ENCODE data around the gene IFI27L1. TPM values are rescaled to one million over a fixed set of nuclear protein-coding genes. Genes with fewer than 3 reads are reported as not detected.

The IFI27L1 gene
- 10 to 100 TPM; 15.9 to 18.2 TPM for total RNA-seq

GRCh38 chr14:94080621-94081385 is at the start of gene IFI27L1, which contains the start of gene DDX24:
Gene IFI27L1 (plus strand): TSS chr14:94081310. CDS start chr14:94096938, 15,628 bp downstream.
Gene DDX24 (minus strand): TSS chr14:94081202. CDS start chr14:94079742, 1,460 bp downstream.
- peak within 1 kb of the TSS; percentile 100 for H3K4me3 Mint-ChIP-seq
- peak within 1 kb of the TSS; percentile 100 for H3K27ac Mint-ChIP-seq
- no peaks in the 10 kb centered on the region for H3K9me3 Mint-ChIP-seq
- peak; percentile 97 for DNase-seq
- peaks cover 51% of the 10 kb centered on the region for H3K36me3 Mint-ChIP-seq
- peaks cover 39% of the 10 kb centered on the region for H3K4me1 Mint-ChIP-seq
- H3K27me3 Mint-ChIP-seq = no peaks in the 10 kb centered on the region

- no peak for DNase-seq
- Mint-ChIP-seq H3K27ac (no peak overlapping the region), H3K9me3 (no peaks in the 10 kb centered on the region), H3K4me3 (no peak overlapping the region), H3K36me3 (no peaks in the 10 kb centered on the region), H3K27me3 (no peaks in the 10 kb centered on the region), H3K4me1 (peaks cover 3% of the 10 kb centered on the region)
Observed at GRCh38 chr14:94031883-94032279, 49.2 kb upstream of the IFI27L1 start.

- H3K27ac Mint-ChIP-seq = no peak overlapping the region
- no peaks in the 10 kb centered on the region for H3K27me3 Mint-ChIP-seq
- no peak overlapping the region for H3K4me3 Mint-ChIP-seq
- no peaks in the 10 kb centered on the region for H3K9me3 Mint-ChIP-seq
- H3K36me3 Mint-ChIP-seq = no peaks in the 10 kb centered on the region
- peaks cover 3% of the 10 kb centered on the region for H3K4me1 Mint-ChIP-seq
- DNase-seq = no peak
Observed at GRCh38 chr14:94034886-94035285, 46.2 kb upstream of the IFI27L1 start.

GRCh38 chr14:94036313-94037167 is 44.6 kb upstream of the IFI27L1 start:
- peak; percentile 70 for DNase-seq
- Mint-ChIP-seq H3K27ac (no peak overlapping the region), H3K4me1 (peaks cover 3% of the 10 kb centered on the region), H3K9me3 (no peaks in the 10 kb centered on the region), H3K4me3 (no peak overlapping the region), H3K27me3 (no peaks in the 10 kb centered on the region), H3K36me3 (no peaks in the 10 kb centered on the region)

GRCh38 chr14:94037954-94038353 is 43.2 kb upstream of the IFI27L1 start:
- DNase-seq = no peak
- Mint-ChIP-seq H3K27ac (no peak overlapping the region), H3K9me3 (no peaks in the 10 kb centered on the region), H3K4me1 (peaks cover 3% of the 10 kb centered on the region), H3K36me3 (no peaks in the 10 kb centered on the region), H3K4me3 (no peak overlapping the region), H3K27me3 (no peaks in the 10 kb centered on the region)

- peaks cover 3% of the 10 kb centered on the region for H3K4me1 Mint-ChIP-seq
- no peaks in the 10 kb centered on the region for H3K36me3 Mint-ChIP-seq
- H3K27ac Mint-ChIP-seq = no peak overlapping the region
- no peaks in the 10 kb centered on the region for H3K9me3 Mint-ChIP-seq
- no peaks in the 10 kb centered on the region for H3K27me3 Mint-ChIP-seq
- no peak overlapping the region for H3K4me3 Mint-ChIP-seq
- no peak for DNase-seq
Observed at GRCh38 chr14:94038510-94038909, 42.6 kb upstream of the IFI27L1 start.

- Mint-ChIP-seq H3K4me1 (peaks cover 3% of the 10 kb centered on the region), H3K27ac (peak overlapping the region; percentile 19), H3K27me3 (no peaks in the 10 kb centered on the region), H3K4me3 (no peak overlapping the region), H3K9me3 (no peaks in the 10 kb centered on the region), H3K36me3 (no peaks in the 10 kb centered on the region)
- DNase-seq = no peak
Observed at GRCh38 chr14:94038921-94039629, 42.0 kb upstream of the IFI27L1 start.

GRCh38 chr14:94040247-94040646 is 40.9 kb upstream of the IFI27L1 start:
- H3K36me3 Mint-ChIP-seq = no peaks in the 10 kb centered on the region
- DNase-seq = no peak
- peaks cover 3% of the 10 kb centered on the region for H3K4me1 Mint-ChIP-seq
- H3K4me3 Mint-ChIP-seq = no peak overlapping the region
- H3K9me3 Mint-ChIP-seq = no peaks in the 10 kb centered on the region
- H3K27ac Mint-ChIP-seq = no peak overlapping the region
- H3K27me3 Mint-ChIP-seq = no peaks in the 10 kb centered on the region

GRCh38 chr14:94040796-94041195 is 40.3 kb upstream of the IFI27L1 start:
- Mint-ChIP-seq H3K27me3 (no peaks in the 10 kb centered on the region), H3K9me3 (no peaks in the 10 kb centered on the region), H3K4me3 (no peak overlapping the region), H3K36me3 (no peaks in the 10 kb centered on the region), H3K4me1 (peaks cover 3% of the 10 kb centered on the region), H3K27ac (no peak overlapping the region)
- DNase-seq = no peak

GRCh38 chr14:94041551-94042346 is 39.4 kb upstream of the IFI27L1 start:
- no peaks in the 10 kb centered on the region for H3K9me3 Mint-ChIP-seq
- H3K4me1 Mint-ChIP-seq = peaks cover 1% of the 10 kb centered on the region
- H3K27ac Mint-ChIP-seq = no peak overlapping the region
- H3K36me3 Mint-ChIP-seq = no peaks in the 10 kb centered on the region
- H3K4me3 Mint-ChIP-seq = no peak overlapping the region
- no peak for DNase-seq
- H3K27me3 Mint-ChIP-seq = no peaks in the 10 kb centered on the region

- H3K36me3 Mint-ChIP-seq = no peaks in the 10 kb centered on the region
- no peak overlapping the region for H3K4me3 Mint-ChIP-seq
- H3K27ac Mint-ChIP-seq = no peak overlapping the region
- no peak for DNase-seq
- H3K9me3 Mint-ChIP-seq = no peaks in the 10 kb centered on the region
- H3K27me3 Mint-ChIP-seq = no peaks in the 10 kb centered on the region
- no peaks in the 10 kb centered on the region for H3K4me1 Mint-ChIP-seq
Observed at GRCh38 chr14:94042433-94043091, 38.5 kb upstream of the IFI27L1 start.

- H3K4me3 Mint-ChIP-seq = no peak overlapping the region
- H3K27me3 Mint-ChIP-seq = no peaks in the 10 kb centered on the region
- H3K36me3 Mint-ChIP-seq = peaks cover 7% of the 10 kb centered on the region
- H3K9me3 Mint-ChIP-seq = no peaks in the 10 kb centered on the region
- no peaks in the 10 kb centered on the region for H3K4me1 Mint-ChIP-seq
- DNase-seq = no peak
- no peak overlapping the region for H3K27ac Mint-ChIP-seq
Observed at GRCh38 chr14:94043111-94043755, 37.9 kb upstream of the IFI27L1 start.

- Mint-ChIP-seq H3K36me3 (peaks cover 10% of the 10 kb centered on the region), H3K27ac (no peak overlapping the region), H3K4me3 (no peak overlapping the region), H3K27me3 (no peaks in the 10 kb centered on the region), H3K9me3 (no peaks in the 10 kb centered on the region), H3K4me1 (no peaks in the 10 kb centered on the region)
- no peak for DNase-seq
Observed at GRCh38 chr14:94043756-94044475, 37.2 kb upstream of the IFI27L1 start.

Measured in activated naive CD8-positive, alpha-beta T cell treated with anti-CD3 and anti-CD28 coated beads for 36 hours (primary cell).